Stimulated activated CD4-positive, alpha-beta T cell treated with anti-CD3 and anti-CD28 coated beads, TNF-alpha, amount 100 ng/mL, for 1 hour (primary cell): ENCODE data around the gene CLK3.
"Not testable (repeated sequence)": the region's sequence is repeated elsewhere in the genome, so short reads cannot be mapped to it uniquely, and the experiment has no call there.

ENCODE experiments used
- DNase-seq, 3 donors: peaks; one replicate each; pipeline ENCODE4 v3.0.0-alpha.2; 2020; ENCODE audit warnings: low read depth in 3 of 3, low spot score in 1 of 3

CLK3 gene

DNA sequence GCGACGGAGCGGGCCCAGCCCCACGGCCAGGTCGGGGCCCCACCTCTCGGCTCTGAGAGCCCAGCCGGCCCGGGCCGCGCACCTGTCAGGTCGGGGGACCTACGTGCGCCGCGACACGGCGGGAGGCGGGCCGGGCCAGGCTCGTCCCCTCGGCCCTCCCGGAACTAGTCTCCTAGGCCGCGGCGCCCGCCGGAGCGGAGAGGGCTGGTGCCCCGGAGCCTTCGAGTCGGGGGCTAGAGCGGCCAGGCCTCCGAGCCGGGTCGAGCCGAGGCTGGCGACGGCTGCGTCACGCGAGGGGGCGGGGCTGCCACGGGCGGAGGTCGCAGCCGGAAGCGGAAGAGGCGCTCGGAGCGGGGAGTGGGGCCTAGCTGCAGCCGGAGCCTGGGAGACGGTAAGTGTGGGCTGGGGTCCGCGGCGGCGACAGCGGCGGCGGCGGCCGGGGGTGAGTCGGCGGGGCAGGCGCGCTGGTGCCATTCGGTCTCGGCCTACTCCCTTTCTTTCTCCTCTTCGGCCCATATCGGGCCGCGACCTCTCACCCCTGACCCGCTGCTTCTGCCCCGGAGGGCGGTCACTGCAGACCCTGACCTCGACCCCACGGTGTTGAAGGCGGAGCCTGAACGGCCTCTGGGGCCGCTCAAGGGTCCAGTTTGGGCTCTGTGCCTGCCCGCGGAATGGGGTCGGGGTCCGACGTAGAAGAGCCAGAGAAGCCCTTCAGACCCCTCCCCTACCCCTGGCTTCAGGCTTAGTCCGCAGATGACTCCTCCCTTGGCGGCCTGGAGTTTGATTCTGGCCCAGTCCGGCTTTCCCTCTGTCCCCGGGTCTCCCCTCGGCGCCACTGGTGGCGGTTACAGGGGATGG is at the start of gene CLK3:
TSS of gene CLK3 (plus strand) at position 329 of the 858 bp plus-strand sequence. CDS start 3,361 bp downstream, outside the sequence.
- DNase-seq, result peak; percentile 87 to 96 (median 92)

DNA sequence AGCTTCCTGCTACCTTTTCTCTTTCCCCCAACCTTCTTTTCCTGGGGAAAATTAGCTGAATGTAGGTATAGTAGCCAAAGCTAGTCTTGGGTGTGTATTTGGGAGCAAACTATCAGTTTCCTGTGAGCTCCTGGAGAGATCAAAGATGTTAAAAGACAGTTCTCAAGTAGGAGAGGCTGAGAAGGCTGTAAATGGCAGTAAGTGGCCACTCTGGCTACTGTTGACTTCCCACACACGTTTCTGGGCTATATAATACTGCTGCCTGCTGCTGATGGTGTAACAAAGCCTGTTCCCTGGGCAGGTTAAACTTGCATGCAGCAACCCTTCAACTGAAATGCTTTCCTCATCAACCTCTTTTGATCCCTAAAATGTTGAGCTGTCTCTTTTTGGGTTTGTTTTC is 47.0 kb upstream of the CLK3 start:
- no peak for DNase-seq

DNA sequence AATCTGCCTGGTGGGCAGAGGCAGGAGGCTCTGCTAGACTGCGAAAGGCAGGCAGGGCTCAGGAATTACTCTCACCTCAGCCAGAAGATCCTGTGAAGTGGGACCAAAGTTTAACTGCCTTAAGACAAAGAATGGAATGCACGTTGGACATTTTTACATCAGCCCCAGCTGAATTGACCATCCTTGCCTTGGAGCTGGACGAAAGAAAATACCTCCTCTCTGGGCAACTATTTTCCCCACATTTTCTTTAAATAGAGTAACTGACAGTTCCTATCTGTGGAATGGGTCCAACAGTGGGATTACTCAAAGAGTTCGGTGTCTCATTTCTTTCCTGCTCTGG is 45.9 kb upstream of the CLK3 start:
- no peak for DNase-seq

- DNase-seq, result no peak
Observed at GRCh38 chr15:74571191-74571590, 44.4 kb upstream of the CLK3 start.

DNA sequence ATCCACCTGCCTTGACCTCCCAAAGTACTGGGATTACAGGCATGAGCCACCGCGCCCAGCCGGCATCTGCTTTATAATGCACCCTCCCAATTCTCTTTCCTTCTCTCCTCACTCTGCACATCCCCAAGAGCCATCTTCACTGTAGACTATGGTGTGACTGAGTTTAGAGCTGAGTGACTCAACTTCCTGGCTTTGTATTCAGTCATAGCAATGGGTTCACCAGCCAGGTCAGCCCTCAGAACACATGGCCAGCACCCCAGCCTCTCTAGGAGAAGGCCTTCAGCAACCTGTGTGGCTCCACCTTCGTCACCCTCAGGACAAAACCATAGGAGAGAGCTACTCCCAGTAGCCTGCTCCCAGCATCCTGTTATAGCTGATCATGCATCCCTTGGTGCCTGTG is 41.6 kb upstream of the CLK3 start:
- DNase-seq, result no peak

- DNase-seq, result no peak
Observed at GRCh38 chr15:74578496-74578994, 37.1 kb upstream of the CLK3 start.

DNA sequence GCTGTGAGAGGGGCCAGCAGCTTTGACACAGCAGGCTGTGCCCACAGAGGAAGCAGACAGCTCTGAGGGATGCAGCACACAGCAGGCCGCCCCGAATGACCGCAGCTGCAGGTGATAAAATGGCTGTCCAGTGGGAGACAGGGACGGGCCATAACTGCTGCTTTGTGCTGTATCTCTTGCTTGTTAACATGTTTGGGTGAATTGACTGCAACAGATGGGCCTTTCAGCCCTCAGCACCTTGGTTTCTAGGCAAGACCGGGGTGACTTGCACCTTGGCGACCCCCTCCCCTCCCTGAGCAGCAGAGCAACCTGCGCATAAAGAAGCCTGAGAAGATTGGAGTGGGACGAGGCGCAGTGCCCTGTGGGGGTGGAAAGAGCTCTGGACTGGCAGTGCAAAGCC is 36.6 kb upstream of the CLK3 start:
- no peak for DNase-seq

- DNase-seq, result no peak
Observed at GRCh38 chr15:74580538-74581350, 34.9 kb upstream of the CLK3 start.

GRCh38 chr15:74584204-74584603 is 31.4 kb upstream of the CLK3 start:
- no peak for DNase-seq

DNA sequence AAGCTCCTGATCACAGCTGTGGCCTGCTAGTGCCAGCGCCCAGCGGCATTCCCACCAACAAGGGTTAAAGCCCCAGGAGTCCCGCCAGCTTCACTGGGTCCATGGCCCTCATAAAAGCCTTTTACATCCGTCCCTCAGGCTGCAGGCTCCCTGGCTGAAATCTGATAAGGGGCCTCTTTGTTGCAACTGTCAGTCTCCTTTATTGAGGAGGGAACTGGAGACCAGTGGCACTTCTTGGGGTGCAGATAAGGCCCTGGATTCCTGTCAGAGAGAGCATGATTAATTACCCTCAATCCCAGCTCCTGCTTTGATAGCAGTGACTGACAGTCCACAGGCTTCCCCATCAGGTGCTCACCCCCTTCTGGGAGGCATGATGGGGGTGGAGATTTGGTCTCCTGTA is 30.9 kb upstream of the CLK3 start:
- no peak for DNase-seq

DNA sequence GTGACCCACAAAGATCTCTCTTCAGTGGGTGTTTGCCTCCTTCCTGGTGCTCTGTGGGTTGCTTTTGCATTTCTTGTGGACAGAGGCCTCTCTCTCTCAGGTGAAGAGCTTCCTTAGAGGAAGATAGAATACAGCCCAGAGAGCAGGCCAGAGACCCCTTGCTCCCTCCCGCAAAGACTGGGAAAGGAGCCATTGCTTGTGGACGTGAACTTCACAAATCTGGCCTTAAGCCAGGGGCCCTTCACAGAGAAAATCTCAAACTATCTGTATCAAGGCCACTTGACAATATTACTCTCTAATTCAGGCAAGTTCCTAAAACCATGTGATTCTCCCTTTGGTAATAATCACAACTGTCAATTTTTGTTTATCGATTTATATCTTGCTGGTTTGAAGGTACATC is 30.4 kb upstream of the CLK3 start:
- DNase-seq, result no peak

GRCh38 chr15:74585857-74586256 is 29.8 kb upstream of the CLK3 start:
- no peak for DNase-seq

DNA sequence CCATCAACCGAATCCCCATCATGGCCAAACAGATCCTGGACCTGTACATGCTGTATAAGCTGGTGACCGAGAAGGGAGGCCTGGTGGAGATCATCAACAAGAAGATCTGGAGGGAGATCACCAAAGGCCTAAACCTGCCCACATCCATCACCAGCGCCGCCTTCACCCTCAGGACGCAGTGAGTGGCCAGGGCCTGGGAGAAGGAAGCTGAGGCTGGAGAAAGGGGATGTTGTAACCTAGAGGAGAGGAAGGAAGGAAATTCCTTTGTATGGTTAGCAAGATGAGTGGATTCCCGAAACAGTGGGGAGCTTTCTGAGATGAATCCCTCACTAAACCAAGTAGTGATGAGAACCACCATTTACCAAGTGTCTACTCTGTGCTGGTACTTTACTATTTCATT is 25.8 kb upstream of the CLK3 start:
- no peak for DNase-seq

- no peak for DNase-seq
Observed at GRCh38 chr15:74592222-74592621, 23.4 kb upstream of the CLK3 start.

DNA sequence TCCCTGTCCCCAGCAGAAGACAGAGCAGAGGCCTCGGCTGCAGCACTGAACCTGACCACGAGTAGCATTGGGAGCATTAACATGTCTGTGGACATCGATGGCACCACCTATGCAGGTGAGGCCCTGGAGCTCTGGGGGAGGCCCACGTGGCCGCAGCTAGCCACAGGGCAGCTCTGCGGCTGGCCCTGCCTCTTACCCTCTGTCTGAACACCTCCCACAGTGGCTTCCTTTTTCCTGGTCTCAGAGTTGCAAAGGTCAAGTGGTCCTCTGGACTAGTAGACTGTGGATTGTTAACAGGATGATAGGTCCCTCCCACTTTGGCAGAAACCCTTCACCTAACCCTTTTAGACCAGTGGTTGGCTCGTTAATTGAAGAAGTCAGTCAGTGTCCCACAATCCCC is 22.5 kb upstream of the CLK3 start:
- no peak for DNase-seq

- no peak for DNase-seq
Observed at GRCh38 chr15:74594455-74594854, 21.2 kb upstream of the CLK3 start.

DNA sequence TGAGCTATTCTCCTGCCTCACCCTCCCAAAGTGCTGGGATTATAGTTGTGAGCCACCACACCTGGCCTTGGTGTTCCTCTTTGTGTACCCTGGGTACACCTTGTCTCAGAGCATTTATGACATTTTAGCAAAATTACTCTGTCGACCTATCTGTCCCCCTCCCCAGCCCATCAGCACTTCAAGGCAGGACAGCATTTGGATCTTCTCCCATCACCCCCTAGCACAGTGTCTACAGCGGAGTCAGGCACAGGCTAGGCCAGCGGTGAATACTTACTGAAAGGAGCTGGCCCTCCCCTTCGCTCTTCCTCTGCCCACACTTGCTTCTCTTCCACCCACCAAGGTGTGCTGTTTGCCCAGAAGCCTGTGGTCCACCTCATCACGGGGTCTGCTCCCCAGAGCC is 20.4 kb upstream of the CLK3 start:
- DNase-seq, result no peak

DNA sequence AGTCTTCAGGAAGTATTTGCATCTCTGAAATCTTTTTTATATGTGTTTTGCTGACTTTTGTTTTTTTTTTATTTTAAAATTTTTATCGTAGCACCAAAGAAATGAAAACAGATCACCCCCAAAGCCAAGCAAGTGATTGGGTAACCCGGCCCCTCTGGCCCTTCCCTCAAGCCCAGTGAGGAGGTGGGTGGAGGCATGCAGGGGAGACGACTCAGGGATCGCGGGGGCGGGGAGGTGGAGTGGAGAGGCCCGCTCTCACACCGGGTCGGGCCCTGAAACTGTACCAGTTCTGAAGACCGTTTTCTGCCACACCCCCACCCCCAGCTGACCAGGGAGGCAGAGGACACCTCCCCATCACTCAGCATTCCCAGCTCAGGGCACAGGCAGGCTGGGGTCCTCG is 18.9 kb upstream of the CLK3 start:
- DNase-seq, result not testable (repeated sequence)

DNA sequence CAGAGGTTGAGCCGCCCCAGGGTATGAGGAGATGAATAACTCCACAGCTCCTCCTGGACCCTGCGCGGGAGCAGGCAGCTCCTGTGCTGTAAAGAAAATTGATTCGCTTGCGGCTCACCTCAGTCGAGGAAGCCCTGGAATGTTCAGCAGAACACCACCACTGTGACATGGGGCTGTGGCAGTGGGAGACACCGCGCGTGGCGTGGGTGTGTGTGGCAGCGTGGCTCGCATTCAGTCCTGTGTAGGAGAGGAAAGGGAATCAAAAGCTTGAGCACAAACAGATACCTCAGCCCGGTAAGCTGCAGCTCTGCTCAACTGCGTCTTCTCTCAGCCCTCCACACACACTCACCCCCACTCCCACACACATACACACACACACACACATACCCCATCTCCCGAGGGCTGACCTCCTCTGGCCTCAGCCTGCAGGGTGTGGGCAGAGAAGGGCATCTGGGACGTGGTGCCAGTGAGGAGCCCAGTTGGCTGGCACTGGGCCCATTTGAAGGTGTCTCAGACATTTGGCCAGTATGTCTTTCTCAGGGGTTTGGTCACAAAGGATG is 18.4 kb upstream of the CLK3 start:
- not testable (repeated sequence) for DNase-seq

- DNase-seq, result peak; percentile 63 to 77 (median 64)
Observed at GRCh38 chr15:74598126-74598842, 17.4 kb upstream of the CLK3 start.

GRCh38 chr15:74599156-74599555 is 16.5 kb upstream of the CLK3 start:
- DNase-seq, result no peak
